ENCODE measurements around the gene WHRN.
A peak's percentile ranks its signal among the peaks of the same experiment; 100 is the strongest.

Gene WHRN

GRCh38 chr9:114419796-114420195 is 85.5 kb downstream of the WHRN start:
- Histone ChIP-seq H3K36me3 (replicated peaks) (no peaks in the 10 kb centered on the region), H3K27ac (no peak overlapping the region), H3K4me3 (ENCODE audit: low read depth, low read length) (no peak overlapping the region), H3K27me3 (replicated peaks) (no peaks in the 10 kb centered on the region)
- no peak for DNase-seq
- in situ Hi-C loops (cut with HindIII; ENCODE audit: low pct_ligation_motif_present, low sequenced_read_pairs): no loop called here
- TF ChIP-seq CTCF (IDR thresholded peaks at IDR 0.05; ENCODE audit: low read depth, low read length, missing control alignments): no peak

GRCh38 chr9:114418053-114418452 is 87.2 kb downstream of the WHRN start:
- Histone ChIP-seq H3K36me3 (replicated peaks) (no peaks in the 10 kb centered on the region), H3K27me3 (replicated peaks) (no peaks in the 10 kb centered on the region), H3K4me3 (ENCODE audit: low read depth, low read length) (no peak overlapping the region), H3K27ac (no peak overlapping the region)
- in situ Hi-C loops (cut with HindIII; ENCODE audit: low pct_ligation_motif_present, low sequenced_read_pairs): no loop called here
- TF ChIP-seq CTCF (IDR thresholded peaks at IDR 0.05; ENCODE audit: low read depth, low read length, missing control alignments): no peak
- no peak for DNase-seq

GRCh38 chr9:114417511-114417910 is 87.8 kb downstream of the WHRN start:
- no peaks in the 10 kb centered on the region for H3K27me3 ChIP-seq (replicated peaks)
- DNase-seq: peak; percentile 23

GRCh38 chr9:114416906-114417305 is 88.4 kb downstream of the WHRN start:
- Histone ChIP-seq H3K27me3 (replicated peaks) (no peaks in the 10 kb centered on the region), H3K36me3 (replicated peaks) (no peaks in the 10 kb centered on the region), H3K27ac (no peak overlapping the region), H3K4me3 (ENCODE audit: low read depth, low read length) (no peak overlapping the region)
- in situ Hi-C loops (cut with HindIII; ENCODE audit: low pct_ligation_motif_present, low sequenced_read_pairs): no loop called here
- TF ChIP-seq CTCF (IDR thresholded peaks at IDR 0.05; ENCODE audit: low read depth, low read length, missing control alignments): no peak
- DNase-seq: no peak

More at GRCh38 chr9:114417511-114417910, 87.8 kb downstream of the WHRN start:
- H3K36me3 ChIP-seq (replicated peaks): no peaks in the 10 kb centered on the region
- no peak overlapping the region for H3K4me3 ChIP-seq (ENCODE audit: low read depth, low read length)
- in situ Hi-C loops (cut with HindIII; ENCODE audit: low pct_ligation_motif_present, low sequenced_read_pairs): no loop called here
- H3K27ac ChIP-seq: no peak overlapping the region
- TF ChIP-seq CTCF (IDR thresholded peaks at IDR 0.05; ENCODE audit: low read depth, low read length, missing control alignments): no peak

GRCh38 chr9:114416290-114416689 is 89.0 kb downstream of the WHRN start:
- Histone ChIP-seq H3K27me3 (replicated peaks) (no peaks in the 10 kb centered on the region), H3K27ac (no peak overlapping the region), H3K4me3 (ENCODE audit: low read depth, low read length) (no peak overlapping the region), H3K36me3 (replicated peaks) (no peaks in the 10 kb centered on the region)
- no peak for TF ChIP-seq CTCF (IDR thresholded peaks at IDR 0.05; ENCODE audit: low read depth, low read length, missing control alignments)
- no peak for DNase-seq
- in situ Hi-C loops (cut with HindIII; ENCODE audit: low pct_ligation_motif_present, low sequenced_read_pairs): no loop called here

- in situ Hi-C loops (cut with HindIII; ENCODE audit: low pct_ligation_motif_present, low sequenced_read_pairs): no loop called here
- no peak for TF ChIP-seq CTCF (IDR thresholded peaks at IDR 0.05; ENCODE audit: low read depth, low read length, missing control alignments)
- no peak overlapping the region for H3K27ac ChIP-seq
These were observed 90.9 kb downstream of the WHRN start for GRCh38 chr9:114414346-114414745.

More at GRCh38 chr9:114414346-114414745, 90.9 kb downstream of the WHRN start:
- Histone ChIP-seq H3K36me3 (replicated peaks) (no peaks in the 10 kb centered on the region), H3K27me3 (replicated peaks) (no peaks in the 10 kb centered on the region), H3K4me3 (ENCODE audit: low read depth, low read length) (no peak overlapping the region)
- no peak for DNase-seq

Measured in brain microvascular endothelial cell (primary cell).